Endodermal cell (in vitro differentiated cells): ENCODE measurements around the gene NFXL1. TPM values are rescaled to one million over a fixed set of nuclear protein-coding genes. Genes with fewer than 3 reads are reported as not detected.

Source experiments
- DNase-seq: peaks from one replicate; pipeline ENCODE4 v3.0.0-alpha.2; 2017
- H3K27ac ChIP-seq: 2 replicates; pipeline ENCODE4 v1.5.1; 2013; ENCODE audit warnings: mild to moderate bottlenecking, low read depth, low read length, moderate library complexity
- H3K27me3 ChIP-seq: 2 replicates; pipeline ENCODE4 v1.6.1; 2013; ENCODE audit warnings: mild to moderate bottlenecking, low read length, moderate library complexity; ENCODE audit not compliant: insufficient read depth, control insufficient read depth, poor library complexity, severe bottlenecking
- H3K36me3 ChIP-seq: 2 replicates; pipeline ENCODE4 v1.7.0; 2013; ENCODE audit warnings: mild to moderate bottlenecking, low read length, moderate library complexity; ENCODE audit not compliant: control insufficient read depth, insufficient read depth
- H3K4me1 ChIP-seq: one replicate; pipeline ENCODE4 v1.7.0; 2013; ENCODE audit warnings: low read length; ENCODE audit not compliant: control insufficient read depth, insufficient read depth
- H3K4me3 ChIP-seq: 2 replicates; pipeline ENCODE4 v1.5.1; 2013; ENCODE audit warnings: mild to moderate bottlenecking, low read length, moderate library complexity
- H3K9ac ChIP-seq: 2 replicates; pipeline ENCODE4 v1.6.1; 2013; ENCODE audit warnings: mild to moderate bottlenecking, low read length, moderate library complexity; ENCODE audit not compliant: poor library complexity, severe bottlenecking; ENCODE audit errors: extremely low read depth
- H3K9me3 ChIP-seq: 2 replicates; pipeline ENCODE4 v1.6.1; 2013; ENCODE audit warnings: mild to moderate bottlenecking, low read length, moderate library complexity; ENCODE audit not compliant: control insufficient read depth
- H3K27ac Mint-ChIP-seq: 2 replicates; pipeline ENCODE4 v1.8.0; 2020; ENCODE audit warnings: mixed read lengths
- H3K27me3 Mint-ChIP-seq: 2 replicates; pipeline ENCODE4 v1.8.0; 2021; ENCODE audit warnings: mild to moderate bottlenecking, mixed read lengths; ENCODE audit not compliant: insufficient read depth
- H3K36me3 Mint-ChIP-seq: 2 replicates; pipeline ENCODE4 v1.8.0; 2020; ENCODE audit warnings: low read depth, mixed read lengths
- H3K4me1 Mint-ChIP-seq: 2 replicates; pipeline ENCODE4 v1.8.0; 2020; ENCODE audit warnings: mixed read lengths
- H3K4me3 Mint-ChIP-seq: 2 replicates; pipeline ENCODE4 v1.8.0; 2020; ENCODE audit warnings: mild to moderate bottlenecking, moderate library complexity, mixed read lengths
- H3K9me3 Mint-ChIP-seq: 2 replicates; pipeline ENCODE4 v1.8.0; 2020; ENCODE audit warnings: mild to moderate bottlenecking, mixed read lengths
- WGBS, 2 experiments: methylation state at CpG; one replicate each; pipeline versions ENCODE4 v1.1.5 to v1.1.7; 2013; ENCODE audit warnings: missing lambda C conversion rate in 2 of 2, mixed read lengths in 1 of 2; ENCODE audit not compliant: insufficient coverage in 1 of 2, insufficient read length in 1 of 2; 5-methylcytosine and 5-hydroxymethylcytosine counted together
- total RNA-seq, 2 donors: library from RNA; stranded (reverse); fragmentation: NEBNext Ultra II Directional in 1 of 2; extraction: Animal tissue kit (Norgen Biotek cat#: 25700) in 1 of 2; gene quantifications; 2 replicates in 1 of 2; 3 replicates in 1 of 2; pipeline ENCODE4 v1.2.1, GENCODE V29; 2021
- TF ChIP-seq, protein P1 (sequence below): fragments of 200-600 bp; sonication (generic); conservative IDR thresholded peaks from 2 replicates; pipeline ENCODE4 v1.5.0; 2021; ENCODE audit warnings: antibody characterized with exemption, mild to moderate bottlenecking

NFXL1 gene
- total RNA-seq, 2 donors from 2014 or later = 33.0 to 33.7 TPM

DNA sequence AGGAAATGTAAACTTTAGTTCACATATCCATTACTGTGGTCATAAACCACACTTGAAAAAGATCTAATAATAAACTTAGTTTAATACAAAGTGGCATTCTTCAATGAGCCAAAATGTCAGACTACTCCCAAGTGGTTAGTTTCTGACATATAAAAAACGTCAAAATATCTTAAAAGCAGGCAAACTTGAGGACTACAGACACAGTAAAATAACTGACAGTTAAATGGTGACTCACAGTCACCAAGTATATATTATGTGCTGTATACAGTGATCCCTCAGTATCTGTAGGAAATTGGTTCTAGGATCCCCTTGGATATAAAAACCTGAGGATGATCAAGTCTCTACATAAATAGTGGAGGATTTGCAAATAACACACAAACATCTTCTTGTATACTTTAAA lies 64.9 kb downstream of the NFXL1 start:
- Mint-ChIP-seq H3K27me3 (no peaks in the 10 kb centered on the region), H3K4me1 (no peaks in the 10 kb centered on the region), H3K27ac (no peak overlapping the region), H3K9me3 (peaks cover 6% of the 10 kb centered on the region), H3K36me3 (peaks cover 61% of the 10 kb centered on the region), H3K4me3 (no peak overlapping the region)
- Histone ChIP-seq H3K27ac (no peak overlapping the region), H3K27me3 (no peaks in the 10 kb centered on the region), H3K9ac (no peak overlapping the region), H3K4me3 (no peak overlapping the region), H3K4me1 (no peaks in the 10 kb centered on the region), H3K9me3 (peaks cover 6% of the 10 kb centered on the region), H3K36me3 (peaks cover 65% of the 10 kb centered on the region)
- WGBS, 2 experiments = 95% methylated on average over 1 of the region's 1 CpG; no CpG with 5 or more reads in 1 of the 2 experiments
- no peak for DNase-seq
- TF ChIP-seq, protein P1, sequence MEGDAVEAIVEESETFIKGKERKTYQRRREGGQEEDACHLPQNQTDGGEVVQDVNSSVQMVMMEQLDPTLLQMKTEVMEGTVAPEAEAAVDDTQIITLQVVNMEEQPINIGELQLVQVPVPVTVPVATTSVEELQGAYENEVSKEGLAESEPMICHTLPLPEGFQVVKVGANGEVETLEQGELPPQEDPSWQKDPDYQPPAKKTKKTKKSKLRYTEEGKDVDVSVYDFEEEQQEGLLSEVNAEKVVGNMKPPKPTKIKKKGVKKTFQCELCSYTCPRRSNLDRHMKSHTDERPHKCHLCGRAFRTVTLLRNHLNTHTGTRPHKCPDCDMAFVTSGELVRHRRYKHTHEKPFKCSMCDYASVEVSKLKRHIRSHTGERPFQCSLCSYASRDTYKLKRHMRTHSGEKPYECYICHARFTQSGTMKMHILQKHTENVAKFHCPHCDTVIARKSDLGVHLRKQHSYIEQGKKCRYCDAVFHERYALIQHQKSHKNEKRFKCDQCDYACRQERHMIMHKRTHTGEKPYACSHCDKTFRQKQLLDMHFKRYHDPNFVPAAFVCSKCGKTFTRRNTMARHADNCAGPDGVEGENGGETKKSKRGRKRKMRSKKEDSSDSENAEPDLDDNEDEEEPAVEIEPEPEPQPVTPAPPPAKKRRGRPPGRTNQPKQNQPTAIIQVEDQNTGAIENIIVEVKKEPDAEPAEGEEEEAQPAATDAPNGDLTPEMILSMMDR = no peak

DNA sequence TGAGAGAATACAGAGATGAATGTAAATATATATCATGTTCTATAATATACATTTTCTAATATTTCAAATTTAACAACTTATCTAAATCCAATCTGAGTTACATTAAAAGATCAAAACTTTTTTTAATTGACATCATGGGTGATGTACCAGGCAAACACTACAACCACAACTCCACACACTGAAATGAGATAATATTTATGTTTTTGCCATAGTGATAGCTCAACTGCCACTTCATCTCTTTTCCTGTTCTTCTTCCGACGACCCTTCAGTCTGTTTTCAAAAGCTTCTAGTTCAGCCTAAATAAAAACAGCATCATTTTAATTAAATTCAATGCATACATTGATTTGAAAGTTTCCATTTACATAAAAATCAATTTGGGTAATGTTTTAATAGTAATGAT lies 66.3 kb downstream of the NFXL1 start:
- no peaks in the 10 kb centered on the region for H3K4me1 Mint-ChIP-seq
- no peak overlapping the region for H3K27ac Mint-ChIP-seq

DNA sequence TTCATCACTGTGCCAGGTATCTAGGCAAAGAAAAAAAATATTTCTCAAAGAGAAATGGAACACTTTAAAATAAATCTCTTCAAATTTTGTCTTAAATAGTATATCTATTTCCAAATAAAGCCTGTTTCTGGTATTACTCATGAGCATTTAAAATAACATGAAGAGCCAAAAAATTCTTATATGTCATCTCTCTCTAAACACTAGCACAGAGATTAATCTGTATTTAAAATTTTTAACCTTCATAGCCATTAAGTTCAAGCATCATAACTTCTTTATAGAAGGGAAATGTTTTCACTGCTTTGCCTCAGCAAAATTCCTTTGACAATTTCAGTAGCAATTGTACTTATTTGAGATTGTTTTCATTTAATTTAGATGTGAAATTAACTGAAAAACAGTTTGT lies 71.4 kb downstream of the NFXL1 start:
- Mint-ChIP-seq H3K27ac (no peak overlapping the region), H3K4me3 (no peak overlapping the region), H3K27me3 (peaks cover 6% of the 10 kb centered on the region), H3K9me3 (peaks cover 6% of the 10 kb centered on the region), H3K36me3 (peaks cover 42% of the 10 kb centered on the region), H3K4me1 (peaks cover 2% of the 10 kb centered on the region)
- H3K9ac ChIP-seq = no peak overlapping the region
- H3K4me1 ChIP-seq = no peaks in the 10 kb centered on the region
- H3K36me3 ChIP-seq = peaks cover 45% of the 10 kb centered on the region
- peaks cover 6% of the 10 kb centered on the region for H3K9me3 ChIP-seq
- H3K27me3 ChIP-seq = no peaks in the 10 kb centered on the region
- no peak for DNase-seq
- H3K4me3 ChIP-seq = no peak overlapping the region
- TF ChIP-seq, protein P1 = no peak
- H3K27ac ChIP-seq = no peak overlapping the region

More for the DNA sequence above, 66.3 kb downstream of the NFXL1 start:
- Histone ChIP-seq H3K9ac (no peak overlapping the region), H3K27me3 (no peaks in the 10 kb centered on the region), H3K4me3 (no peak overlapping the region), H3K27ac (no peak overlapping the region), H3K9me3 (peaks cover 6% of the 10 kb centered on the region), H3K4me1 (no peaks in the 10 kb centered on the region), H3K36me3 (peaks cover 66% of the 10 kb centered on the region)
- WGBS, 2 experiments = 100% methylated on average over 2 of the region's 2 CpGs; no CpG with 5 or more reads in 1 of the 2 experiments
- H3K27me3 Mint-ChIP-seq = no peaks in the 10 kb centered on the region
- DNase-seq = no peak
- peaks cover 65% of the 10 kb centered on the region for H3K36me3 Mint-ChIP-seq
- peaks cover 6% of the 10 kb centered on the region for H3K9me3 Mint-ChIP-seq
- no peak overlapping the region for H3K4me3 Mint-ChIP-seq
- TF ChIP-seq, protein P1 = no peak
